ENCODE data around the gene NUP98. TPM values are rescaled to one million over a fixed set of nuclear protein-coding genes. Genes with fewer than 3 reads are reported as not detected.

Gene NUP98
- total RNA-seq, 4 donors from 2014 or later, result 74.6 to 117 (median 86.7) TPM

- no peak for TF ChIP-seq CTCF (IDR thresholded peaks at IDR 0.05; ENCODE audit: low read depth)
Measured at GRCh38 chr11:3840004-3840869, 42.9 kb upstream of the NUP98 start.

- no peak for TF ChIP-seq CTCF (IDR thresholded peaks at IDR 0.05; ENCODE audit: low read depth)
Measured at GRCh38 chr11:3838504-3838903, 41.1 kb upstream of the NUP98 start.

- no peak for TF ChIP-seq CTCF (IDR thresholded peaks at IDR 0.05; ENCODE audit: low read depth)
Measured at GRCh38 chr11:3837793-3838192, 40.4 kb upstream of the NUP98 start.

- no peak for TF ChIP-seq CTCF (IDR thresholded peaks at IDR 0.05; ENCODE audit: low read depth)
Measured at GRCh38 chr11:3836903-3837302, 39.5 kb upstream of the NUP98 start.

- TF ChIP-seq CTCF (IDR thresholded peaks at IDR 0.05; ENCODE audit: low read depth), result no peak
Measured at GRCh38 chr11:3835751-3836150, 38.4 kb upstream of the NUP98 start.

- no peak for TF ChIP-seq CTCF (IDR thresholded peaks at IDR 0.05; ENCODE audit: low read depth)
Measured at GRCh38 chr11:3834664-3835461, 37.5 kb upstream of the NUP98 start.

- no peak for TF ChIP-seq CTCF (IDR thresholded peaks at IDR 0.05; ENCODE audit: low read depth)
Measured at GRCh38 chr11:3834349-3834663, 37.0 kb upstream of the NUP98 start.
